Thoracic aorta (tissue), 2 donors: ENCODE measurements around the gene TENM4. TPM values are rescaled to one million over a fixed set of nuclear protein-coding genes. Genes with fewer than 3 reads are reported as not detected.
A peak's percentile ranks its signal among the peaks of the same experiment; 100 is the strongest.

Source experiments
- ATAC-seq: fragments of 150-250 bp; one replicate; pipeline ENCODE4 v1.8.0; 2017; ENCODE audit warnings: low read depth; ENCODE audit not compliant: insufficient number of reproducible peaks, low FRiP score
- DNase-seq: peaks from one replicate; pipeline ENCODE4 v3.0.0-alpha.2; 2020; ENCODE audit warnings: low spot score
- H3K27ac ChIP-seq, 2 donors: fragments of 200-600 bp; sonication (generic); 1 replicate in 1 of 2; 2 replicates in 1 of 2; pipeline ENCODE4 v1.5.1; 2016; ENCODE audit warnings: mild to moderate bottlenecking in 2 of 2, moderate library complexity in 2 of 2
- H3K27me3 ChIP-seq: fragments of 200-600 bp; sonication (generic); replicated peaks from 2 replicates; pipeline ENCODE4 v1.6.0; 2016; ENCODE audit warnings: mild to moderate bottlenecking; ENCODE audit not compliant: insufficient read depth
- H3K36me3 ChIP-seq: fragments of 200-600 bp; sonication (generic); one replicate; pipeline ENCODE4 v1.5.1; 2016
- H3K4me1 ChIP-seq, 2 donors: fragments of 200-600 bp; sonication (generic); 1 replicate in 1 of 2; 2 replicates in 1 of 2; pipeline versions ENCODE4 v1.5.1 to v1.6.0; 2016; ENCODE audit warnings: low read depth in 2 of 2, mild to moderate bottlenecking in 1 of 2; ENCODE audit not compliant: control insufficient read depth in 1 of 2
- H3K4me3 ChIP-seq: fragments of 200-600 bp; sonication (generic); 2 replicates; pipeline ENCODE4 v1.5.1; 2016; ENCODE audit warnings: mild to moderate bottlenecking
- H3K9me3 ChIP-seq: fragments of 200-600 bp; sonication (generic); 2 replicates; pipeline ENCODE4 v1.5.1; 2016
- total RNA-seq, 2 donors: library from RNA; depleted of rRNA; stranded (reverse); fragments of >200 nt; gene quantifications; one replicate each; pipeline versions ENCODE4 v1.1.0 to v1.2.3, GENCODE V29; 2016
- TF ChIP-seq, protein P1 (sequence below): fragments of 200-600 bp; sonication (generic); IDR thresholded peaks from one replicate; pipeline ENCODE4 v1.5.1; 2019; ENCODE audit warnings: antibody characterized with exemption

Gene TENM4
- total RNA-seq, 2 donors from 2014 or later: 6.1 to 13.3 TPM

- Histone ChIP-seq H3K9me3 (no peaks in the 10 kb centered on the region), H3K4me1 (peaks cover 0 to 18% of the 10 kb centered on the region in 2 donors), H3K4me3 (no peak overlapping the region), H3K36me3 (no peaks in the 10 kb centered on the region), H3K27ac (no peak overlapping the region), H3K27me3 (no peaks in the 10 kb centered on the region)
- ATAC-seq (no peak), DNase-seq (no peak)
- TF ChIP-seq, protein P1, sequence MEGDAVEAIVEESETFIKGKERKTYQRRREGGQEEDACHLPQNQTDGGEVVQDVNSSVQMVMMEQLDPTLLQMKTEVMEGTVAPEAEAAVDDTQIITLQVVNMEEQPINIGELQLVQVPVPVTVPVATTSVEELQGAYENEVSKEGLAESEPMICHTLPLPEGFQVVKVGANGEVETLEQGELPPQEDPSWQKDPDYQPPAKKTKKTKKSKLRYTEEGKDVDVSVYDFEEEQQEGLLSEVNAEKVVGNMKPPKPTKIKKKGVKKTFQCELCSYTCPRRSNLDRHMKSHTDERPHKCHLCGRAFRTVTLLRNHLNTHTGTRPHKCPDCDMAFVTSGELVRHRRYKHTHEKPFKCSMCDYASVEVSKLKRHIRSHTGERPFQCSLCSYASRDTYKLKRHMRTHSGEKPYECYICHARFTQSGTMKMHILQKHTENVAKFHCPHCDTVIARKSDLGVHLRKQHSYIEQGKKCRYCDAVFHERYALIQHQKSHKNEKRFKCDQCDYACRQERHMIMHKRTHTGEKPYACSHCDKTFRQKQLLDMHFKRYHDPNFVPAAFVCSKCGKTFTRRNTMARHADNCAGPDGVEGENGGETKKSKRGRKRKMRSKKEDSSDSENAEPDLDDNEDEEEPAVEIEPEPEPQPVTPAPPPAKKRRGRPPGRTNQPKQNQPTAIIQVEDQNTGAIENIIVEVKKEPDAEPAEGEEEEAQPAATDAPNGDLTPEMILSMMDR: no peak
Observed at GRCh38 chr11:78744202-78744601, 696.6 kb downstream of the TENM4 start.

DNA sequence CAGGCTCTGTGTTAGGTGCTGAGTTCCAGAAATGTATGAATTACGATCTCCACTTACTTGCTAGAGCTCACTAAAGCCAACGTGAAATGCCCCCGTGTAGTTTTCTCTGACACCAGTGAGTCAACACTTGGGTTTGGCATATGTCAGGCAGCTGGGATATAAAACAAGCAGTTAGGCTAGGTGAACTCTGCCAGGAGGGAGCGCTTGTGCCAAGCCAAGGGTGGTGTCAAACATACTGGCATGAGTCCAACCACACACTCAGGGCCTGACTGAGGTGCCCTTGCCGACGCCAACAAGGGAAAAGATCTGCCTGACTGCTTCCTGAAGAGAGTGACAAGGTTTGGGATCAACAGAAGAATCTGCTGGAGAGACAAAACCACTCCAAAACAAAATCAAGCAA is 698.4 kb downstream of the TENM4 start:
- TF ChIP-seq, protein P1: no peak
- H3K27ac ChIP-seq: no peak overlapping the region
- H3K36me3 ChIP-seq: no peaks in the 10 kb centered on the region
- H3K27me3 ChIP-seq: no peaks in the 10 kb centered on the region
- no peak overlapping the region for H3K4me3 ChIP-seq
- H3K4me1 ChIP-seq: peaks cover 0 to 18% of the 10 kb centered on the region in 2 donors
- no peaks in the 10 kb centered on the region for H3K9me3 ChIP-seq
- peak; percentile 14 for DNase-seq
- ATAC-seq: no peak

DNA sequence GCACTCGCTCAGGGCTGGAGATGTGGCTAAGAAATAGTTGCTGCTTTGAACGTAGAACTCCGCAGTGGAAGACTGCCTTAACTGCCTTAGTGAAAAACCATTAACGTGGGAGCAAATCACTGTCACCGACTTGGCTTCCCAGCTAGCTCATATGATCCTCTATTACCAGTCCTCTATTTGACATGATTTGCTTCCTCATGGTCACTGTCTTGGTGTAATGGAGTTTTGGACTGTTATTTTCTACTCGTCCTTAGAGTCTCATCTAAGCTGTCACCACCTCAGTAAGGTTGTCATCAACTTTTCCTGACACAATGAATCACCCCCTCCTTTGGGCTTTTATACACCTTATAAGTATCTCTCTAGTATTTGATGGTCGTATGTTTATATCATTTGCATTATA is 699.1 kb downstream of the TENM4 start:
- H3K36me3 ChIP-seq: no peaks in the 10 kb centered on the region
- H3K4me3 ChIP-seq: no peak overlapping the region
- TF ChIP-seq, protein P1: no peak
- no peaks in the 10 kb centered on the region for H3K9me3 ChIP-seq
- DNase-seq (no peak), ATAC-seq (no peak)
- peaks cover 0 to 18% of the 10 kb centered on the region in 2 donors for H3K4me1 ChIP-seq
- no peak overlapping the region for H3K27ac ChIP-seq
- H3K27me3 ChIP-seq: no peaks in the 10 kb centered on the region

DNA sequence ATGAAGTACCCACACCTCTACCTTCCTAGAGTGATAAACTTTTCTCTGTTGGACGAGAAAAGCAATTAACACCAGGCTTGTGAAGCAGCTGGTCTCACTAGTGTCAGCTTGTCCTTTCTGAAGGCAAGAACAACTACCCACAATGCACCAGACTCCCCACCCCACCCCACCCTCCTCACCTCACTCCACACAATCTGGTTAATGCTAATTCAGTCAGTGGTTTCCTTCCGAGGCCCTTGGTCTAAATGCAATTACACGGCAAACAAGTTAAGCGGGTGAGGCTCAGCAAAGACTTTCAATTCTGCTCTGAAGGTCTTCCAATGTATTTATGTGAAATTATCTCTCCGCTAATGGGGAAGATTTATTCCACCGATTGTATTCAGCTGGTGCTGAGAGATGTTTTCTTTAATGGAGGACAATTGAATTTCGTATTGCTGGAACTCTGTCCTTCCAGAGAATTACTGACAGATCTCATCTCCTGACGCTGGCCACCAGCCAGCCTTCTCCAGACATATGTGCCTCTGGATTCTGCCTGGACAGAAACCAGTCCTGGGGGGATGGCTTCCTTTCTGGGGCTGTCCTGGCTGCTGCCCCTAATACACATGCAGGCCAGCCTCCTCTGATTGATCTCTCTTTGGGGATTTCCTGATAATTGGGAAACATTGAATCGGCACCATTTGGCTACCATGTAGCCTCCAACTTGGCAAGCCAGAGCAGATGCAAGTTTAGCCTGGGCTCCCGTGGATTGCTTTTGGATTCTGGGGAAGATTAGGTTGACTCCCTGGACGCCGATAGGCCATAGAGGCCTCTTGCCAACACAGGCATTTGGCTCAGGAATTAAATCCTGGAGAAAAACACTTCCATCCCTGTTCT is 700.4 kb downstream of the TENM4 start:
- DNase-seq (no peak), ATAC-seq (no peak)
- TF ChIP-seq, protein P1: no peak
- Histone ChIP-seq H3K27ac (no peak overlapping the region), H3K4me1 (peaks cover 0 to 18% of the 10 kb centered on the region in 2 donors), H3K9me3 (no peaks in the 10 kb centered on the region), H3K36me3 (no peaks in the 10 kb centered on the region), H3K4me3 (no peak overlapping the region), H3K27me3 (no peaks in the 10 kb centered on the region)

- Histone ChIP-seq H3K9me3 (no peaks in the 10 kb centered on the region), H3K27ac (no peak overlapping the region), H3K27me3 (no peaks in the 10 kb centered on the region), H3K4me1 (peaks cover 0 to 15% of the 10 kb centered on the region in 2 donors), H3K36me3 (no peaks in the 10 kb centered on the region), H3K4me3 (no peak overlapping the region)
- DNase-seq (no peak), ATAC-seq (no peak)
- TF ChIP-seq, protein P1: no peak
Observed at GRCh38 chr11:78737891-78738290, 702.9 kb downstream of the TENM4 start.
